Epithelial cell of prostate (primary cell): ENCODE measurements around the gene PLD2.
"Not testable (repeated sequence)": the region's sequence is repeated elsewhere in the genome, so short reads cannot be mapped to it uniquely, and the experiment has no call there.

Source experiments
- DNase-seq: peaks from one replicate; pipeline ENCODE4 v3.0.0-alpha.2; 2011; ENCODE audit warnings: low read depth, low spot score
- H3K27ac ChIP-seq: fragments of 450-650 bp; 2 replicates; pipeline ENCODE4 v1.5.1; 2017; ENCODE audit warnings: mild to moderate bottlenecking

The PLD2 gene

GRCh38 chr17:4827399-4827798 lies 20.4 kb downstream of the PLD2 start:
- DNase-seq: no peak
- no peak overlapping the region for H3K27ac ChIP-seq

- DNase-seq: not testable (repeated sequence)
- peak overlapping the region; percentile 86 for H3K27ac ChIP-seq
These were observed 25.9 kb downstream of the PLD2 start for GRCh38 chr17:4832829-4833177.

- H3K27ac ChIP-seq: peak within 1 kb of the TSS; percentile 86
- peak; percentile 60 for DNase-seq
These were observed 26.4 kb downstream of the PLD2 start, which contains the start of gene MINK1 for GRCh38 chr17:4833178-4833940. TSS of gene MINK1 (plus strand) at chr17:4833340. CDS start at chr17:4833584, 244 bp downstream.

- no peak for DNase-seq
- H3K27ac ChIP-seq: peak overlapping the region; percentile 86
These were observed 27.2 kb downstream of the PLD2 start for GRCh38 chr17:4833941-4834680.

GRCh38 chr17:4834681-4835020 lies 27.7 kb downstream of the PLD2 start:
- no peak for DNase-seq
- peak overlapping the region; percentile 86 for H3K27ac ChIP-seq

- no peak overlapping the region for H3K27ac ChIP-seq
- no peak for DNase-seq
These were observed 29.3 kb downstream of the PLD2 start for GRCh38 chr17:4836221-4836620.

- no peak overlapping the region for H3K27ac ChIP-seq
- no peak for DNase-seq
These were observed 30.7 kb downstream of the PLD2 start for GRCh38 chr17:4837471-4838308.

GRCh38 chr17:4838309-4838785 lies 31.4 kb downstream of the PLD2 start:
- H3K27ac ChIP-seq: no peak overlapping the region
- no peak for DNase-seq

- no peak for DNase-seq
- H3K27ac ChIP-seq: no peak overlapping the region
These were observed 32.3 kb downstream of the PLD2 start for GRCh38 chr17:4839221-4839620.

GRCh38 chr17:4839965-4840892 lies 33.3 kb downstream of the PLD2 start:
- DNase-seq: no peak
- peak overlapping the region; percentile 2 for H3K27ac ChIP-seq

- peak overlapping the region; percentile 2 for H3K27ac ChIP-seq
- DNase-seq: no peak
These were observed 33.9 kb downstream of the PLD2 start for GRCh38 chr17:4840893-4841242.

- DNase-seq: no peak
- no peak overlapping the region for H3K27ac ChIP-seq
These were observed 35.4 kb downstream of the PLD2 start for GRCh38 chr17:4842376-4842775.

- no peak for DNase-seq
- H3K27ac ChIP-seq: no peak overlapping the region
These were observed 36.5 kb downstream of the PLD2 start for GRCh38 chr17:4843321-4844000.

GRCh38 chr17:4845118-4845517 lies 38.2 kb downstream of the PLD2 start:
- DNase-seq: no peak
- H3K27ac ChIP-seq: peak overlapping the region; percentile 99

GRCh38 chr17:4846635-4847390 lies 39.9 kb downstream of the PLD2 start:
- H3K27ac ChIP-seq: peak overlapping the region; percentile 99
- DNase-seq: no peak

- DNase-seq: peak; percentile 43
- H3K27ac ChIP-seq: peak overlapping the region; percentile 99
These were observed 42.1 kb downstream of the PLD2 start for GRCh38 chr17:4849011-4849536.

GRCh38 chr17:4850246-4850645 lies 43.3 kb downstream of the PLD2 start:
- DNase-seq: peak; percentile 64
- peak overlapping the region; percentile 99 for H3K27ac ChIP-seq

- no peak for DNase-seq
- H3K27ac ChIP-seq: peak overlapping the region; percentile 99
These were observed 44.1 kb downstream of the PLD2 start for GRCh38 chr17:4851084-4851483.
